Keratinocyte (primary cell): ENCODE data around the gene SLC2A11.

ENCODE experiments used
- CTCF ChIP-seq, 3 experiments: IDR thresholded peaks in 1 of 3; conservative IDR thresholded peaks in 1 of 3; optimal IDR thresholded peaks in 1 of 3; 2 replicates in 2 of 3; 3 replicates in 1 of 3; pipeline versions ENCODE3 to v1.5.1; 2011; ENCODE audit warnings: low read length in 3 of 3, mild to moderate bottlenecking in 3 of 3, moderate library complexity in 2 of 3, control low read depth in 1 of 3, inconsistent platforms in 1 of 3; ENCODE audit not compliant: insufficient read depth in 2 of 3; ENCODE audit errors: extremely low read depth in 1 of 3
- EZH2 ChIP-seq: IDR thresholded peaks from one replicate; pipeline ENCODE4 v1.6.1; 2012; ENCODE audit warnings: inconsistent platforms, mild to moderate bottlenecking, low read length, moderate library complexity

- TF ChIP-seq CTCF (optimal IDR thresholded peaks at IDR 0.05 in 1 of 3, IDR thresholded peaks at IDR 0.05 in 1 of 3, conservative IDR thresholded peaks at IDR 0.05 in 1 of 3; ENCODE audit: extremely low read depth in 1 of 3, insufficient read depth in 2 of 3, low read length in 3 of 3): no peak
- TF ChIP-seq EZH2: no peak
Measured at GRCh38 chr22:23858484-23858815, 775 bp downstream of the SLC2A11 start.
